A673 (cell line): Measurements from ENCODE around the gene TNKS2. TPM values are rescaled to one million over a fixed set of nuclear protein-coding genes. Genes with fewer than 3 reads are reported as not detected.

Source experiments
- BruUV-seq: library from RNA; stranded (reverse); fragments of 400-500 nt; replicated peaks from 2 replicates; lab custom pipeline; 2021; lab: Mats Ljungman, UMichigan
- CTCF ChIA-PET: fragments of 300-600 bp; sonication (Branson Sonifier 250); formaldehyde crosslinking; loops from one replicate; lab custom pipeline; 2022; ENCODE audit warnings: antibody characterized with exemption; lab: Charles Lee
- POLR2A ChIA-PET: fragments of 300-600 bp; sonication (Branson Sonifier 250); formaldehyde crosslinking; loops from one replicate; lab custom pipeline; 2022; ENCODE audit warnings: antibody characterized with exemption; ENCODE audit not compliant: low non-redundant PET; lab: Charles Lee
- DNase-seq: peaks from one replicate; pipeline ENCODE4 v3.0.0-alpha.2; 2015; ENCODE audit warnings: low spot score
- H3K27ac ChIP-seq: fragments of 200-600 bp; sonication (generic); 2 replicates; pipeline ENCODE4 v1.5.1; 2016; ENCODE audit warnings: mixed run types, low read depth, mild to moderate bottlenecking, mixed read lengths, antibody characterized with exemption, low read length; ENCODE audit not compliant: poor library complexity, severe bottlenecking
- H3K27me3 ChIP-seq: fragments of 200-600 bp; sonication (generic); replicated peaks from 2 replicates; pipeline ENCODE4 v1.6.1; 2017; ENCODE audit warnings: mixed run types, low read depth, mild to moderate bottlenecking, mixed read lengths, antibody characterized with exemption, low read length; ENCODE audit not compliant: insufficient read depth, poor library complexity
- H3K36me3 ChIP-seq: fragments of 200-600 bp; sonication (generic); 2 replicates; pipeline ENCODE4 v1.6.1; 2016; ENCODE audit warnings: mixed run types, mild to moderate bottlenecking, mixed read lengths, antibody characterized with exemption, low read length; ENCODE audit not compliant: insufficient read depth, poor library complexity, severe bottlenecking
- H3K4me1 ChIP-seq: fragments of 200-600 bp; sonication (generic); 2 replicates; pipeline ENCODE4 v1.6.1; 2017; ENCODE audit warnings: mixed run types, mild to moderate bottlenecking, mixed read lengths, antibody characterized with exemption, low read length; ENCODE audit not compliant: insufficient read depth, poor library complexity, severe bottlenecking
- H3K4me3 ChIP-seq: fragments of 200-600 bp; sonication (generic); 2 replicates; pipeline ENCODE4 v1.5.1; 2016; ENCODE audit warnings: low read depth, mixed run types, mild to moderate bottlenecking, mixed read lengths, low read length; ENCODE audit not compliant: poor library complexity, severe bottlenecking
- H3K9me3 ChIP-seq: fragments of 200-600 bp; sonication (generic); 2 replicates; pipeline ENCODE4 v1.6.1; 2016; ENCODE audit warnings: mixed run types, low read depth, mild to moderate bottlenecking, mixed read lengths, antibody characterized with exemption, low read length; ENCODE audit not compliant: poor library complexity, severe bottlenecking
- EZH2 ChIP-seq: fragments of 200-600 bp; sonication (generic); IDR thresholded peaks from 2 replicates; pipeline ENCODE4 v1.6.1; 2017; ENCODE audit warnings: borderline replicate concordance, low read depth, mild to moderate bottlenecking, mixed read lengths, antibody characterized with exemption, low read length; ENCODE audit not compliant: poor library complexity, severe bottlenecking
- intact Hi-C: fragments of 100-400 bp; cut with micrococcal nuclease; formaldehyde crosslinking; loops from one replicate; pipeline ENCODE4 v1.10.0; 2022; ENCODE audit not compliant: unreplicated experiment
- total RNA-seq: library from RNA; stranded (reverse); gene quantifications from 2 replicates; pipeline ENCODE4 v1.2.3, GENCODE V29; 2021
- TF ChIP-seq, protein P1 (sequence below): fragments of 300-800, 200-600 bp; sonication (generic); conservative IDR thresholded peaks from 2 replicates; pipeline ENCODE4 v1.5.1; 2017; ENCODE audit warnings: low read depth, mild to moderate bottlenecking, antibody characterized with exemption, low read length, moderate library complexity, mixed read lengths

Gene TNKS2
- total RNA-seq, 1 experiment from 2014 or later, result 39.4 TPM

DNA sequence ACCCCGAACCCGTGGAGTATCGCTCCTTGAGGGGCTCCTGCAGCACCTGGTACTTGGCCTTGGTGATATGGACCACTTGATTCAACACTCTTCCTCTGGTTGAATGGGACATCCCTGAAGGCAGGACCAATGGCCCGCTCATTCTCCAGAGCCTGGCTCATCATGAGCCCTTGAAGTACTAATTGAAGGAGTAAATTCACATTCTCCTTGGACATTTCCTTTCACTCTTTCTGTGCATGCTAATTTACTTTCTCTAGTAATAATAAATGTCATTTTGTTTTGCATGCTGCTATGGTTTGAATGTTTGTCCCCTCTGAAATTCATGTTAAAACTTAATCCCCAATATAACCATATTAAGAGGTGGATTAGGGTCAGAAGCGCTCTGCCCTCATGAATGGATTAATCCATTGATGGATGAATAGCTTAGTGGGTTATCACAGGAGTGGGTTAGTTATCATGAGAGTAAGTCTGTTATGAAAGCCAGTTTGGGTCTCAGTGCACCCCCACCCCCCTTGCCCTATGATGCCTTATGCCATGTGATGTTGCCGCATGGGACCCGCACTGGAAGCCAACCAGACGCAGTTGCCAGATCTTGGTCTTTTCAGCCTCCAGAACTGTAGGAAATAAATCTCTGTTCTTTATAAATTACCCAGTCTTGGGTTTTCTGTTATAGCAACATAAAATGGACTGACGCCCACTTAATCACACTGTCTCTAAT lies 87.3 kb downstream of the TNKS2 start:
- DNase-seq, result no peak
- Histone ChIP-seq H3K27ac (no peak overlapping the region), H3K36me3 (no peaks in the 10 kb centered on the region), H3K4me3 (no peak overlapping the region), H3K27me3 (peaks cover 30% of the 10 kb centered on the region), H3K4me1 (peaks cover 29% of the 10 kb centered on the region), H3K9me3 (no peaks in the 10 kb centered on the region)
- TF ChIP-seq, protein P1, sequence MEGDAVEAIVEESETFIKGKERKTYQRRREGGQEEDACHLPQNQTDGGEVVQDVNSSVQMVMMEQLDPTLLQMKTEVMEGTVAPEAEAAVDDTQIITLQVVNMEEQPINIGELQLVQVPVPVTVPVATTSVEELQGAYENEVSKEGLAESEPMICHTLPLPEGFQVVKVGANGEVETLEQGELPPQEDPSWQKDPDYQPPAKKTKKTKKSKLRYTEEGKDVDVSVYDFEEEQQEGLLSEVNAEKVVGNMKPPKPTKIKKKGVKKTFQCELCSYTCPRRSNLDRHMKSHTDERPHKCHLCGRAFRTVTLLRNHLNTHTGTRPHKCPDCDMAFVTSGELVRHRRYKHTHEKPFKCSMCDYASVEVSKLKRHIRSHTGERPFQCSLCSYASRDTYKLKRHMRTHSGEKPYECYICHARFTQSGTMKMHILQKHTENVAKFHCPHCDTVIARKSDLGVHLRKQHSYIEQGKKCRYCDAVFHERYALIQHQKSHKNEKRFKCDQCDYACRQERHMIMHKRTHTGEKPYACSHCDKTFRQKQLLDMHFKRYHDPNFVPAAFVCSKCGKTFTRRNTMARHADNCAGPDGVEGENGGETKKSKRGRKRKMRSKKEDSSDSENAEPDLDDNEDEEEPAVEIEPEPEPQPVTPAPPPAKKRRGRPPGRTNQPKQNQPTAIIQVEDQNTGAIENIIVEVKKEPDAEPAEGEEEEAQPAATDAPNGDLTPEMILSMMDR, result no peak
- TF ChIP-seq EZH2, result no peak
- CTCF ChIA-PET, result no interaction called here
- intact Hi-C loops, result no loop called here
- BruUV-seq, result no TSS peak
- POLR2A ChIA-PET, result no interaction called here

DNA sequence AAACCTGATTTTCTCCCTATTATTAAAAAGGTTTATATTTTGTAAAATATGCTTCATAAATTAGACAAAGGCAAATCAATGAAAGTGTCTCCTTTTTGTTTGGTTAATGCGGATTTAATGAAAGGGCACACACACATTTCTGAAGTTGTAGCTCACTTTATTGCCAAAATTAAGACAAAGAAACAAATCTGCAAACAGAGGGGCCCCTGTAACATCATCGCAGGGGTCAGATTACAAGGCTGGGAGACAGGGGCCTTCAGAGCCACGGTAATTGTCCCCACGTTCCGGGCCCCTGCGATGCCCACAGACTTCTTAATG lies 88.7 kb downstream of the TNKS2 start:
- CTCF ChIA-PET, result interaction anchor here (0.6 to 1.0 kb wide), 2 partner anchors 10 to 26 kb away, joined by 3 to 4 read pairs; no protein-coding TSS in a partner anchor
- intact Hi-C loops, result no loop called here
- no peak for TF ChIP-seq EZH2
- TF ChIP-seq, protein P1, result no peak
- Histone ChIP-seq H3K27ac (no peak overlapping the region), H3K27me3 (peaks cover 17% of the 10 kb centered on the region), H3K9me3 (no peaks in the 10 kb centered on the region), H3K4me1 (peaks cover 25% of the 10 kb centered on the region), H3K4me3 (peak overlapping the region; percentile 44), H3K36me3 (no peaks in the 10 kb centered on the region)
- POLR2A ChIA-PET, result no interaction called here
- no TSS peak for BruUV-seq
- no peak for DNase-seq

DNA sequence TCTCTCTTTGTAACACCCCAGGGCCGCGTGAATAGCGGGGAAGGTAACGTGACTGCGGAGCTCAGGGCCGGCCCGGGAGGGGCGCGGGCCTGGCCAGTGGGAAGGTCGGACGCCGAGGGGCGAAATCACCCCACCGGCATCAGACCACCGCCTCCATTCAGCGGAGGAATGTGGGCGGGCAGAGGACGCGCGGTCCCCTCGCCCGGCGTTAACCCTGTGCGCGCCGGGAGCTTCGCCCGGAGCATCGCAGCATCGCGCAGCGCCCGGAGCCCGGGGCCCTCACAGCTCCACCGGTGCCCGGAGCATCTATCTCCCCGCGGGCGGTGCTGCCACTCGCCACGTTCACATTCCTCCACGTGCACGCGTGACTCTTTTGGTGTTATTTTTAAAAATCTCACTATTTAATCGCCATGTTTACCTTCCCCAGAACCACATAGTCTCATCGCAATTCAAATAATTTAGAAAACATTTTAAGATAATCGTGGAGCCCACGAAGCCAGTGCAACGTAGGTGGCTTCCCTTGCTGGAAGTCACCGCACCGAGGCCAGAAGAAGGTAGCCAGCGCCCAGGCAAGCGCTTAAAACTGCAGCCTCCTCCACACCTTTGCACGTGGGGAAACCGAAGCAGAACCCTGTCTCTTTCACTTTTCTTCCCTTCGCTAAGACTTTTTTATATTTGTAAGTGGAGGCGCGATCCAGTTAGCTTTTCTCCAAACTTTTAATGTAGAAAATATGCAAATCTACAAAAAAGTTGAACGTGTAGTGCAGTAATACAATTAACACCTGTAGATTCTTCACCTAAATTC lies 89.2 kb downstream of the TNKS2 start:
- peak; percentile 49 for DNase-seq
- intact Hi-C loops, result no loop called here
- H3K27me3 ChIP-seq, result peaks cover 14% of the 10 kb centered on the region
- ChIA-PET CTCF (interaction anchor here (0.6 to 1.0 kb wide), 2 partner anchors 10 to 26 kb away, joined by 3 to 4 read pairs; no protein-coding TSS in a partner anchor), POLR2A (no interaction called here)
- H3K4me3 ChIP-seq, result peak overlapping the region; percentile 44
- H3K36me3 ChIP-seq, result no peaks in the 10 kb centered on the region
- no peak overlapping the region for H3K27ac ChIP-seq
- no peak for TF ChIP-seq EZH2
- TF ChIP-seq, protein P1, result no peak
- no peaks in the 10 kb centered on the region for H3K9me3 ChIP-seq
- BruUV-seq, result no TSS peak
- H3K4me1 ChIP-seq, result peaks cover 25% of the 10 kb centered on the region
